PFSK-1 (cell line): Measurements from ENCODE around the gene MACF1.

Source experiments
- POLR2AphosphoS5 ChIP-seq: IDR thresholded peaks from 2 replicates; pipeline ENCODE4 v1.6.1; 2012; ENCODE audit warnings: low read depth, mild to moderate bottlenecking, control low read depth, low read length, moderate library complexity
- REST ChIP-seq, 2 experiments: IDR thresholded peaks; 2 replicates each; pipeline versions ENCODE4 v1.6.1 to v1.8.0; 2011 to 2012; ENCODE audit warnings: low read depth in 2 of 2, low read length in 2 of 2, control low read depth in 1 of 2, inconsistent platforms in 1 of 2, mild to moderate bottlenecking in 1 of 2, moderate library complexity in 1 of 2; ENCODE audit not compliant: insufficient read depth in 1 of 2
- SIN3A ChIP-seq: IDR thresholded peaks from 2 replicates; pipeline ENCODE4 v1.6.1; 2012; ENCODE audit warnings: mild to moderate bottlenecking, low read length, moderate library complexity, borderline replicate concordance; ENCODE audit not compliant: insufficient read depth
- TAF1 ChIP-seq: IDR thresholded peaks from 2 replicates; pipeline ENCODE4 v1.6.1; 2012; ENCODE audit warnings: low read length, control low read depth, borderline replicate concordance; ENCODE audit not compliant: insufficient read depth

GRCh38 chr1:39420493-39420892 is 216.0 kb downstream of the MACF1 start:
- no peak for TF ChIP-seq POLR2AphosphoS5
- no peak for TF ChIP-seq TAF1
- no peak for TF ChIP-seq REST (IDR thresholded peaks at IDR 0.05; ENCODE audit: insufficient read depth in 1 of 2, low read depth in 2 of 2, low read length in 2 of 2)
- no peak for TF ChIP-seq SIN3A
